ENCODE results near the gene CSNK1G3.

DNA sequence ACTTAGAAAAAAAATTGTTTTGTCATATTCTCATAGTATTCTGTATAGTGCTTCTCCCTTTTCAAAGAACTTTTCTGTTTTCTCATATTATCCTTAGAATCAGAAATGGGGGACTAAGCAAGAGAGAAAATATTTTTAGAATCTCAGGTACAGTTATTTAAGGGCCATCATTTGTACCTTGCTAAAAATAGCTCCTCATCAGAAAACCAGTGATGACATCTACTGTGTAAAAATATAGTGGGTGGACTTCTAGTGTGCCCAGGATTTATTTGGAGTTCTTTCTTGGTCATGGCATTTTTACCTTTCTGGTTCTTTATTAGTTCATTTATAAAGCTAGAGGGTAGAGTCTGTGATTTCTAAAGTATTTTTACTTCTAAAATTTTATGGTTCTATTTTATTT is 82.5 kb downstream of the CSNK1G3 start:
- TF ChIP-seq, protein P1, sequence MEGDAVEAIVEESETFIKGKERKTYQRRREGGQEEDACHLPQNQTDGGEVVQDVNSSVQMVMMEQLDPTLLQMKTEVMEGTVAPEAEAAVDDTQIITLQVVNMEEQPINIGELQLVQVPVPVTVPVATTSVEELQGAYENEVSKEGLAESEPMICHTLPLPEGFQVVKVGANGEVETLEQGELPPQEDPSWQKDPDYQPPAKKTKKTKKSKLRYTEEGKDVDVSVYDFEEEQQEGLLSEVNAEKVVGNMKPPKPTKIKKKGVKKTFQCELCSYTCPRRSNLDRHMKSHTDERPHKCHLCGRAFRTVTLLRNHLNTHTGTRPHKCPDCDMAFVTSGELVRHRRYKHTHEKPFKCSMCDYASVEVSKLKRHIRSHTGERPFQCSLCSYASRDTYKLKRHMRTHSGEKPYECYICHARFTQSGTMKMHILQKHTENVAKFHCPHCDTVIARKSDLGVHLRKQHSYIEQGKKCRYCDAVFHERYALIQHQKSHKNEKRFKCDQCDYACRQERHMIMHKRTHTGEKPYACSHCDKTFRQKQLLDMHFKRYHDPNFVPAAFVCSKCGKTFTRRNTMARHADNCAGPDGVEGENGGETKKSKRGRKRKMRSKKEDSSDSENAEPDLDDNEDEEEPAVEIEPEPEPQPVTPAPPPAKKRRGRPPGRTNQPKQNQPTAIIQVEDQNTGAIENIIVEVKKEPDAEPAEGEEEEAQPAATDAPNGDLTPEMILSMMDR (IDR thresholded peaks at IDR 0.05), result no peak
- TF ChIP-seq POLR2AphosphoS5 (IDR thresholded peaks at IDR 0.05) (no peak), POLR2A (IDR thresholded peaks at IDR 0.05) (no peak)
